CD4-positive, alpha-beta T cell treated with Interferon alpha-2 for 1 hour (primary cell): ENCODE results near the gene QSER1.
"Not testable (repeated sequence)": the region's sequence is repeated elsewhere in the genome, so short reads cannot be mapped to it uniquely, and the experiment has no call there.

ENCODE experiments used
- DNase-seq, 2 donors: peaks; one replicate each; pipeline ENCODE4 v3.0.0-alpha.2; 2020 to 2022

Gene QSER1

GRCh38 chr11:33001751-33002542, 109.3 kb downstream of the QSER1 start:
- DNase-seq = no peak

- peak in 1 of 2 donors; percentile 43 for DNase-seq
Measured at GRCh38 chr11:33005175-33005574, 112.6 kb downstream of the QSER1 start.

GRCh38 chr11:33006010-33006409, 113.4 kb downstream of the QSER1 start:
- DNase-seq = no peak

DNA sequence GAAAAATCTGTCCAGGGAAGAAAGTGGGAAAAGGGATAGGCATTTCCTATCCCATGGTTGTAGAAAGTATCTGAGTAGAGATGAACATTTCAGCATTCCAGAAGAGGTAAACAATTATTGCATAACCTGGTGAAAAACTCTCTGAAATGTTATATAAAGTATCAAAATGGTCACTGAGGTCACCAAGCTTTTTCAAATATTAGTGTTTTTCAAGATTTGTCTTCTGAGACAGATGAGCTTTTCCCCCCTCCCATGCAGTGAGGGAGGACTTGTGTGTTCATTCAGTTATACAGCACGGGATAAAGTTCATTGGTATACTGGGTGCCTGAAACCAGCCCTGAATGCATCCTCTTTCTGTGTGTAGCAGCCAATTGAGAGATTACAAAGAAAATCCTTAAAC, 121.1 kb downstream of the QSER1 start:
- no peak for DNase-seq

DNA sequence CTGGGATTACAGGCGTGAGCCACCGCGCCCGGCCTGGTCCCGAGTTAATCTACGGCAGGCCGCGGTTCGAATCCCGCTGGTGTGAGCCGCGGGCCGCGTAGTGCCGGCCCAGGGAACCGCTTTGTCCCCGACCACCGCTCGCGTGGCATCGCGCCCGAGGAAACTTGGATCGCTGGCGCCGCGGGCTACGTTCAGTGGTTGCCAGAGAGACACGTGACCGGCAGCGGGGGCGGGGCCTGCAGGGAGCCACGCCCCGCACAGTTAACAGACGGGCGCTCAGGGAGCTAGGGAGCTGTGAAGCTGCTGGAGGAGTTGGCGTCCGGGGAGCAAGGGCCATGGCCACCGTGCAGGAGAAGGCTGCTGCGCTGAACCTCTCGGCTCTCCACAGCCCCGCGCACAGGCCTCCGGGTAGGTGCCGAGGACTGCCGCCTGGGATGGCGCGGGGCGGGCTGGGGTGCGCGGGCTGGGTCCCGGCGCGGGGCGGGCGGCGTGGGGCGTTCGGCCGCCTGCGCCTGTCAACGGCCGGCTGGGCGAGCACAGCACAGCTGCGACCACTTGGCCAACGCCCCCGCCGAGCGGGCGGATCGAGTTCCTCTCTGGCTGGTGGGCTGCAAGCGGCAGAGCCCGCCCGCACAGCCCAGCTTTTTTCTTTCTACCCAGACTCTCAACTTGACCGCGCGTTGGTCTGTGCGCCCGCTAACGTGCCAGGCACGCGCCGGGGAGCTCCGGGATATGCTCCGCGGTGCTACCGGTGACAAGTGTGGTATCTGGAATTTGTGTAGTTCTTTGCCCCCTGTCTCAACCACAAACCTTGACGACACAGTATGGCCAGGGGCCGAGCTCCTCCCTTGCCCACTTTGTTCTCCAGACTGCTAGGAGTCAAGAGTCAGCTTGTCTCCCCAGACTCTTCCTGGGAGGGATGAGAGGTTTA, 123.3 kb downstream of the QSER1 start, which contains the start of gene DEPDC7:
TSS of gene DEPDC7 (plus strand) at position 258 of the 931 bp plus-strand sequence. CDS start at position 336, 78 bp downstream.
- DNase-seq = peak; percentile 80 to 83

DNA sequence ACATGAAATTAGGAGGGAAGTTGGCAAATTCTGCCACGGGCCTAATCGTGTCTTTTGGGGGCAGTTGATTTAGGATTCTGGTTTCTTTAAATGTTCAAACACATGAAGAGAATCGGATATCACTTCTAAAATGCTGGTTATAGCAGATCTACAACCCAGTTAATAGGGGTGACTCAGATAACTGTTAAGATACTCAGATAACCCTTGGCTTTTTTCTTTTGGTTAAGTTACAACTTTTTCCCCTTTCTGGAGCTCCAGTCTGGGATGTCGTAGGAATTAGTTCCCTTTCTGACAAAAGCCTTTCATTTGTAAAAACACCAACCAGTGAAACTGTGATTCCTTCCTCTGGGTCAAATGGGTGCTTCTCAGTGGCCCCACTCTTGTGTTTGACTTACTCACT, 124.0 kb downstream of the QSER1 start:
- DNase-seq = no peak

DNA sequence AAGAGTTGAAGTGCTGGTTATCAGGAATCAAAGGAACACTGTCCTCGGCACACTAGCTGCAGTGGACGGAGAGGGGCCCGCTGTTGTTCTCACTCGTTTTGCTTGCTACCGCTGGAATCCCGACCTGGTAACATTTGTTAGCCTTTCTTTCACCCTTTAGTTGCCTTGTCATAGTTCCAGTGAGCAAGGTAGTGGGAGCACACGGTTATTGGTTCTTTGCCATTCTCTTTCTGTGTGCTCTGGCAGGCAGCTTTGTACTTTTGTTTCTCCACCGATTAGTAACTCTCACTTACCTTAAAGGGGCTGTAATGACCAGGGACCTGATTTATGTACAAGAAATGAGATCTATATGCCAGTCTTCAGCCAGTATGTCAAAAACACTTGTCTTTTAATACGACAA, 124.9 kb downstream of the QSER1 start:
- DNase-seq = no peak

DNA sequence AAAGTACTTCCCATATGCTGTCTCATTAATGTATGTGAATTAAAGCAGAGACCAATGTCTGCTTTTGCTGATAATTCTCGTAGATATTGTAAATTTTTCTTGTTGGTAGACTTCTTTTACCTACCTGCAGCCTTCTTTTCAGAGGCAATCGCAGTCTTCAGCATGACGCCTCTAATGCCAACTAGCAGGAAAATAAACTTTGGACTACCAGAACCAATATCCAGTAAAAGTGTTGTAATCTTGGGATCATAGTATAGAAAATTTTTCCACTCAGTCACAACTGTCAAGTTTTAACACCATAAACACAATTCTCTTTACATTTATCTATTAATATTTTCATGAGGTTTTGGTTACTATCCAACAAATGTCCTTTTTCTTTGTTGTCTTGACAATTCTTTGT, 125.4 kb downstream of the QSER1 start:
- no peak for DNase-seq

GRCh38 chr11:33018840-33019239, 126.2 kb downstream of the QSER1 start:
- DNase-seq = no peak

DNA sequence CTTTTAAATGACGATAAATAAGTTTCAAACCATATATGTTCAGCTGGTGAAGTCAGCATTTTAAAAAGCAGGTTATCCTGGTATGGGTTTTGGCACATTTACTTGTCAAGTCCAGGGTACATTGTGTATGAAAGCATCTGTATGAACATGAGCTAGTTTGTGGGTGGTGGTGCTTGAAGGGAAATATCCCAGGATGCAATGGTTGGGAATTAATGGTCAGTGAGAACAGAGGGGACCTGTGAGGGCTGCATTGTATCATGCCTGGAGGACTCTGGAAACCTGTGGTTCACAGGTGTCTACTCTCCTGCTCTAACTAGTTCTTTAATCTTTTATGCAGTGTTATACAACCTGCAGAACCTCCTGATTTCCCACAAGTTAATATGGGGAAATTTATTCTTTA, 128.9 kb downstream of the QSER1 start:
- no peak for DNase-seq

DNA sequence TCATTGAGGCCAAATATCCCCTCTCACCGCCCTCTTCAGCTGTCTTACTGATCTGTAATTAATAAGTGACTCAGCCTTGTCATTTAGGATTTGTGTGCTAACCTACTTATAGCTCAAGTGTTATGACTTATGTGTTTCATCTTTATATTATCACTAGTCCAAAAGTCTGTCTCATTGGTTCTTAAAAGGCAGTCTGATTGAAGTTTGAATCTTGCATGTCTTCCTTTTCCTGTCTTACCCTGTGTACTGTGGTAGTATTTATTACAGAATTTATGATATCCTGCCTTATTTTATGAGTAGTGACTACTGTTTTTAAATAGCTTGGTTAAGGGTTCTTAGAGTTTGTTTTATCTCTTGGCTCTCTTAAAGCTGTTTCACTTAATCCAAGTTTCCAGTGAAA, 129.3 kb downstream of the QSER1 start:
- no peak for DNase-seq

DNA sequence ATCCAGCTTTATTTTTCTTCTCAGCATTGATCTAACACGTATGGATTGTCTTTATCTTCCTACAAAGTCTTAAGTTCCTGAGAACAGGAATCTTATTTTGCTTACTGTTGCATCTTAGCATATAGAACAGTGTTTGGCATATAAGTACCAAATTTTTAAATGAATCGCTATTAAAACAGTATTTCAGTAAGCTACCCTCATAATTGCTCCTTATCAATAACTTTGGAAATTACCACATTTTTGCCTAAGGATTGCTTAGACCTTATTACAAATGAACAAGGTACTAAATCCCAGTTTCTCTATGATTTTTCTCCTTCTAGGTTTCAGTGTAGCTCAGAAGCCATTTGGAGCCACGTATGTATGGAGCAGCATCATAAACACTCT, 132.7 kb downstream of the QSER1 start:
- DNase-seq = no peak

GRCh38 chr11:33027233-33027632, 134.6 kb downstream of the QSER1 start:
- DNase-seq = no peak

- no peak for DNase-seq
Measured at GRCh38 chr11:33027846-33028536, 135.4 kb downstream of the QSER1 start.

DNA sequence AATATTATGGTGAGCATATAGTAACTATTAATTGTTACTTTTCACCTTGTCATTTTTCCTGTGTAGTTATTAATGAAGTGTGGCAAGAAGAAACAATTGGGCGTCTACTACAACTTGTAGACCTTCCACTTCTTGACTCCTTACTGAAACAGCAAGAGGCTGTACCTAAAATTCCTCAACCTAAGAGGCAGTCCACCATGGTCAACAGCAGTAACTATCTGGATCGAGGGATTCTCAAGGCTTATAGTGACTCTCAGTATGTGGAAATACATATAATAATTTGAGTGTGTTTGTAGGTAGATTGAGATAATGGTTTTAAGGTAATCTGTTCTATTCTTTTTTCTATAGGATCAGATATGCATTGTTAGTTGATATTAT, 135.9 kb downstream of the QSER1 start:
- no peak for DNase-seq

- DNase-seq = not testable (repeated sequence)
Measured at GRCh38 chr11:33029218-33029617, 136.6 kb downstream of the QSER1 start.
